Gastrocnemius medialis (tissue), 4 donors: ENCODE data around the gene MED13L. TPM values are rescaled to one million over a fixed set of nuclear protein-coding genes. Genes with fewer than 3 reads are reported as not detected.

ENCODE experiments used
- ATAC-seq, 2 donors: fragments of 150-250 bp; one replicate each; pipeline ENCODE4 v1.9.1; 2016
- DNase-seq, 2 donors: peaks; one replicate each; pipeline ENCODE4 v3.0.0-alpha.2; 2019
- H3K27ac ChIP-seq, 4 donors: fragments of 200-600 bp; sonication (generic); 1 replicate in 1 of 4; 2 replicates in 3 of 4; pipeline ENCODE4 v1.5.1; 2016 to 2018; ENCODE audit warnings: mild to moderate bottlenecking in 2 of 4, moderate library complexity in 1 of 4
- H3K27me3 ChIP-seq, 3 donors: fragments of 200-600 bp; sonication (generic) in 2 of 3; 1 replicate in 1 of 3; 2 replicates in 2 of 3; pipeline versions ENCODE4 v1.5.1 to v1.6.0; 2016 to 2019; ENCODE audit warnings: mild to moderate bottlenecking in 1 of 3, moderate library complexity in 1 of 3
- H3K36me3 ChIP-seq, 2 donors: fragments of 200-600 bp; sonication (generic) in 1 of 2; one replicate each; pipeline ENCODE4 v1.5.1; 2017 to 2018
- H3K4me1 ChIP-seq, 2 donors: fragments of 200-600 bp; sonication (generic) in 1 of 2; one replicate each; pipeline ENCODE4 v1.5.1; 2016 to 2017; ENCODE audit warnings: mild to moderate bottlenecking in 2 of 2
- H3K4me3 ChIP-seq, 4 donors: fragments of 200-600 bp; sonication (generic) in 3 of 4; 1 replicate in 1 of 4; 2 replicates in 3 of 4; pipeline ENCODE4 v1.5.1; 2016 to 2019; ENCODE audit warnings: mild to moderate bottlenecking in 2 of 4
- H3K9me3 ChIP-seq, 3 donors: fragments of 200-600 bp; sonication (generic) in 2 of 3; 1 replicate in 1 of 3; 2 replicates in 2 of 3; pipeline ENCODE4 v1.5.1; 2016 to 2019
- POLR2A ChIP-seq, 2 donors: fragments of 450-650 bp; IDR thresholded peaks; one replicate each; pipeline ENCODE4 v1.6.1; 2017; ENCODE audit warnings: antibody characterized with exemption in 2 of 2, mild to moderate bottlenecking in 2 of 2, moderate library complexity in 2 of 2
- in situ Hi-C, 4 donors: fragments of 200-750 bp; cut with MboI; loops; one replicate each; pipeline versions ENCODE4 v1.15.0 to v1.8.0; 2017; ENCODE audit warnings: low sequenced_read_pairs in 4 of 4
- intact Hi-C: fragments of 100-400 bp; cut with DNase I; formaldehyde crosslinking; loops from one replicate; pipeline ENCODE4 v1.15.1; 2023; ENCODE audit warnings: low total_unique reads
- total RNA-seq, 4 donors: library from RNA; depleted of rRNA; stranded (reverse); fragments of >200 nt; gene quantifications; one replicate each; pipeline versions ENCODE4 v1.1.0 to v1.2.3, GENCODE V29; 2016
- TF ChIP-seq, protein P1 (sequence below), 5 experiments: fragments of 450-650 bp in 3 of 5; fragments of 200-600 bp in 2 of 5; sonication (generic) in 2 of 5; IDR thresholded peaks in 4 of 5; conservative IDR thresholded peaks in 1 of 5; 1 replicate in 4 of 5; 2 replicates in 1 of 5; pipeline ENCODE4 v1.5.1; 2016 to 2019; ENCODE audit warnings: antibody characterized with exemption in 5 of 5, mild to moderate bottlenecking in 3 of 5, moderate library complexity in 3 of 5

The MED13L gene
- total RNA-seq, 4 donors from 2014 or later, result 59.5 to 92.6 (median 74.1) TPM

DNA sequence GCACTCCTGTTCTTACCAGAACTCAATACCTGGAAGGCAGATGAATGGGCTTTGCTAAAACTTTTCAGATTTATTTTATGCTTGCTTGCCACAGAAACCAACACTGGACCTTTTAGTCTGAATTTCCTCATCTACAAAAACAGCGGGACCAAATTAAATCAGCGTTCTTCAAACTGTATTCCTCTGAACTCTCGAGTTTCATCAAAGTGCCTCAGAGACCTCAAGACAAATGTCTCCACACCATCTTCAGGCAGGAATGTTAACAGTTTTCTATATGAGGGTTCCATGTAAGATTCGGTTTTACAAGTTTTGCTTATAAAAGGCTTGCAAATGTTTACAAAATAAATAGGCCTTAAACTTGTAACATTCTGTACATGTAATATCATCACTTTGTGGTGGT is 74.6 kb downstream of the MED13L start:
- H3K4me3 ChIP-seq, result no peak overlapping the region
- intact Hi-C loops (no loop called here), in situ Hi-C loops (no loop called here)
- H3K4me1 ChIP-seq, result peaks cover 61 to 76% of the 10 kb centered on the region in 2 donors
- TF ChIP-seq POLR2A (IDR thresholded peaks at IDR 0.05), result no peak
- TF ChIP-seq, protein P1, sequence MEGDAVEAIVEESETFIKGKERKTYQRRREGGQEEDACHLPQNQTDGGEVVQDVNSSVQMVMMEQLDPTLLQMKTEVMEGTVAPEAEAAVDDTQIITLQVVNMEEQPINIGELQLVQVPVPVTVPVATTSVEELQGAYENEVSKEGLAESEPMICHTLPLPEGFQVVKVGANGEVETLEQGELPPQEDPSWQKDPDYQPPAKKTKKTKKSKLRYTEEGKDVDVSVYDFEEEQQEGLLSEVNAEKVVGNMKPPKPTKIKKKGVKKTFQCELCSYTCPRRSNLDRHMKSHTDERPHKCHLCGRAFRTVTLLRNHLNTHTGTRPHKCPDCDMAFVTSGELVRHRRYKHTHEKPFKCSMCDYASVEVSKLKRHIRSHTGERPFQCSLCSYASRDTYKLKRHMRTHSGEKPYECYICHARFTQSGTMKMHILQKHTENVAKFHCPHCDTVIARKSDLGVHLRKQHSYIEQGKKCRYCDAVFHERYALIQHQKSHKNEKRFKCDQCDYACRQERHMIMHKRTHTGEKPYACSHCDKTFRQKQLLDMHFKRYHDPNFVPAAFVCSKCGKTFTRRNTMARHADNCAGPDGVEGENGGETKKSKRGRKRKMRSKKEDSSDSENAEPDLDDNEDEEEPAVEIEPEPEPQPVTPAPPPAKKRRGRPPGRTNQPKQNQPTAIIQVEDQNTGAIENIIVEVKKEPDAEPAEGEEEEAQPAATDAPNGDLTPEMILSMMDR (IDR thresholded peaks at IDR 0.05 in 4 of 5, conservative IDR thresholded peaks at IDR 0.05 in 1 of 5), result peak in 1 of 5 experiments; percentile 12
- no peaks in the 10 kb centered on the region for H3K27me3 ChIP-seq
- peak overlapping the region in 3 of 4 donors; percentile 3 to 45 (median 12) for H3K27ac ChIP-seq
- peak in 1 of 2 donors; percentile 26 for ATAC-seq
- H3K9me3 ChIP-seq, result no peaks in the 10 kb centered on the region
- no peak for DNase-seq
- H3K36me3 ChIP-seq, result no peaks in the 10 kb centered on the region

DNA sequence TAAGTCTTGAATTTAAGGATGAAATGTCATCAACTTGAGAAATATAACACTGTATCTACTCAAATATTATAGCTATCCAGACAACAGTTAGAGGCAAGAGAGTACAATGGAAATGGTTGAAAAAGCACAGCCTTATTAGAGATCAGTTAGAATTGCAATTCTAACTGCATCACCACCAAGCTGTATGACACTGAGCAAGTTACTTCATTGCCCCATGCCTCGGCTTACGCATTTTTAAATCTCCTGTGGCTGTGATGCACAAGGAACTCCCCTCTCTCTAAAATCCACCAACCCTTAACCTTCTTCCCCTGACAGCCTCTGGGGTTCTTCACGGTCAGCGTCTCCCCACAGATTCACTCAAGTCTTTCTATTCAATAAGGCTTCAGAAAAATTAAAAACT is 75.1 kb downstream of the MED13L start:
- no peaks in the 10 kb centered on the region for H3K27me3 ChIP-seq
- ATAC-seq, result peak; percentile 39 to 52
- H3K4me3 ChIP-seq, result no peak overlapping the region
- H3K4me1 ChIP-seq, result peaks cover 62 to 76% of the 10 kb centered on the region in 2 donors
- intact Hi-C loops, result no loop called here
- H3K27ac ChIP-seq, result peak overlapping the region in 3 of 4 donors; percentile 3 to 45 (median 12)
- no peak for DNase-seq
- in situ Hi-C loops, result no loop called here
- no peaks in the 10 kb centered on the region for H3K36me3 ChIP-seq
- no peaks in the 10 kb centered on the region for H3K9me3 ChIP-seq
- TF ChIP-seq POLR2A (IDR thresholded peaks at IDR 0.05), result no peak
- TF ChIP-seq, protein P1 (IDR thresholded peaks at IDR 0.05 in 4 of 5, conservative IDR thresholded peaks at IDR 0.05 in 1 of 5), result no peak

DNA sequence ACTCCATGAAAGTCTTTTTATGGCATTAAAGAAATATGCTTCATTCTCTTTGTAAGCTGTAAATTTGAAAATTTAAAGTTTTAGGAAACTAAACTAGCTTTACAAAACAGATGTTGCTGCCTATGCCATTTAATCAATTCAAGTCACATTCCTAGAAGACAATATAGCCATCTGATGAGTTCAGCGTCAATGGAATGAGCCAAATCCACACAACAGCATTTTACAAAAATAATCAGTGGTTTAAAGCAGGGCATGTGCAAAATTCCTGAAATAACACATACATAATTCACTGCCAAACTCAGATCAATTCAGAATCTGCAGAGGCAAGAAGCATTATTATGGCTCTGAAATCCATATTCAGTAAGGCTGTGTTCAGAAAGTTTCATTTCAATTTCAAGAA is 75.6 kb downstream of the MED13L start:
- in situ Hi-C loops (no loop called here), intact Hi-C loops (no loop called here)
- TF ChIP-seq, protein P1 (IDR thresholded peaks at IDR 0.05 in 4 of 5, conservative IDR thresholded peaks at IDR 0.05 in 1 of 5), result no peak
- no peak for TF ChIP-seq POLR2A (IDR thresholded peaks at IDR 0.05)
- no peaks in the 10 kb centered on the region for H3K9me3 ChIP-seq
- H3K36me3 ChIP-seq, result no peaks in the 10 kb centered on the region
- peak overlapping the region in 3 of 4 donors; percentile 3 to 45 (median 12) for H3K27ac ChIP-seq
- no peaks in the 10 kb centered on the region for H3K27me3 ChIP-seq
- H3K4me3 ChIP-seq, result no peak overlapping the region
- no peak for DNase-seq
- peaks cover 65 to 80% of the 10 kb centered on the region in 2 donors for H3K4me1 ChIP-seq
- ATAC-seq, result no peak

GRCh38 chr12:116201359-116201758 is 76.1 kb downstream of the MED13L start:
- Histone ChIP-seq H3K27me3 (no peaks in the 10 kb centered on the region), H3K9me3 (no peaks in the 10 kb centered on the region), H3K4me3 (no peak overlapping the region), H3K36me3 (no peaks in the 10 kb centered on the region), H3K4me1 (peaks cover 68 to 81% of the 10 kb centered on the region in 2 donors), H3K27ac (peak overlapping the region in 3 of 4 donors; percentile 12 to 50 (median 45))
- DNase-seq, result no peak
- ATAC-seq, result no peak
- intact Hi-C loops, result no loop called here
- TF ChIP-seq, protein P1 (IDR thresholded peaks at IDR 0.05 in 4 of 5, conservative IDR thresholded peaks at IDR 0.05 in 1 of 5), result no peak
- TF ChIP-seq POLR2A (IDR thresholded peaks at IDR 0.05), result no peak
- in situ Hi-C loops, result no loop called here

DNA sequence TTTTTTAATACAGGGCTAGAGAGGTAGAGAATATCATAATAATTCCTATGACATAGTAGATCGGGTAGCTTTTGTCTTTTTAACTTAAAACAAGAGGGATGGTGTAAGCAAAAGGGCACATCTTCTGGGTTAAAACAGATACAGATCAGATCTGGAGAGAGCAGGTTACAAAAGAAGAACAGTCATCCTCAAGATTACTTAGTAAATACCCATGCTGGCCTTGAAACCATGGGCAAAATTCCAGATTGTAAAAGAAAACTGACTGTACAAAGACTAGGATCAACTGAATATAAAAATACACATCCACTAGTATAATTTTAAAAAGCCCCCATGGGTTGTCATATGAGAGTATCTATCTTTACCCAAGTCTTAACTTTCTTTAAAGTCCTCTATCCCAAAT is 76.7 kb downstream of the MED13L start:
- H3K36me3 ChIP-seq, result no peaks in the 10 kb centered on the region
- ATAC-seq, result peak; percentile 46 to 63
- peak overlapping the region in 3 of 4 donors; percentile 14 to 50 (median 45) for H3K27ac ChIP-seq
- intact Hi-C loops, result no loop called here
- H3K27me3 ChIP-seq, result no peaks in the 10 kb centered on the region
- DNase-seq, result no peak
- H3K9me3 ChIP-seq, result no peaks in the 10 kb centered on the region
- peaks cover 73 to 82% of the 10 kb centered on the region in 2 donors for H3K4me1 ChIP-seq
- H3K4me3 ChIP-seq, result no peak overlapping the region
- TF ChIP-seq POLR2A (IDR thresholded peaks at IDR 0.05), result no peak
- TF ChIP-seq, protein P1 (IDR thresholded peaks at IDR 0.05 in 4 of 5, conservative IDR thresholded peaks at IDR 0.05 in 1 of 5), result no peak
- in situ Hi-C loops, result no loop called here
